ENCODE measurements around the gene PEBP1.

Gene PEBP1

GRCh38 chr12:118135788-118136558 lies at the start of gene PEBP1:
PEBP1 (plus strand) TSS chr12:118136124; CDS start chr12:118136210, 86 bp downstream.
- ChIA-PET CTCF (interaction anchor here (0.7 to 8.7 kb wide), 11 partner anchors 12 to 261 kb away, joined by 3 to 56 read pairs (median 4); partner anchors contain the start of gene SUDS3), POLR2A (interaction anchor here (0.7 to 1.4 kb wide), 3 partner anchors 74 to 240 kb away, joined by 3 read pairs; partner anchors contain the start of genes SUDS3 and TAOK3)
- TF ChIP-seq CTCF (IDR thresholded peaks at IDR 0.05; ENCODE audit: control extremely low read depth, extremely low read depth, low read depth, missing control alignments) = peak; percentile 1
- peak; percentile 97 for DNase-seq (ENCODE audit: extremely low spot score)

- no peak for DNase-seq (ENCODE audit: extremely low spot score)
- TF ChIP-seq CTCF (IDR thresholded peaks at IDR 0.05; ENCODE audit: control extremely low read depth, extremely low read depth, low read depth, missing control alignments) = no peak
- POLR2A ChIA-PET = no interaction called here
- CTCF ChIA-PET = no interaction called here
Observed at GRCh38 chr12:118089782-118090181, 46.1 kb upstream of the PEBP1 start.

GRCh38 chr12:118094039-118094438 lies 41.9 kb upstream of the PEBP1 start:
- DNase-seq (ENCODE audit: extremely low spot score) = no peak
- ChIA-PET CTCF (interaction anchor here (1.0 to 2.1 kb wide), 7 partner anchors 10 to 285 kb away, joined by 3 to 5 read pairs (median 3); no protein-coding TSS in a partner anchor), POLR2A (no interaction called here)
- no peak for TF ChIP-seq CTCF (IDR thresholded peaks at IDR 0.05; ENCODE audit: control extremely low read depth, extremely low read depth, low read depth, missing control alignments)

- TF ChIP-seq CTCF (IDR thresholded peaks at IDR 0.05; ENCODE audit: control extremely low read depth, extremely low read depth, low read depth, missing control alignments) = no peak
- ChIA-PET POLR2A (no interaction called here), CTCF (no interaction called here)
- DNase-seq (ENCODE audit: extremely low spot score) = no peak
Observed at GRCh38 chr12:118098401-118098800, 37.5 kb upstream of the PEBP1 start.

GRCh38 chr12:118098911-118099671 lies 36.8 kb upstream of the PEBP1 start:
- ChIA-PET CTCF (no interaction called here), POLR2A (no interaction called here)
- DNase-seq (ENCODE audit: extremely low spot score) = no peak

More at GRCh38 chr12:118098911-118099671, 36.8 kb upstream of the PEBP1 start:
- TF ChIP-seq CTCF (IDR thresholded peaks at IDR 0.05; ENCODE audit: control extremely low read depth, extremely low read depth, low read depth, missing control alignments) = no peak
